Mesendoderm (in vitro differentiated cells): ENCODE measurements around the gene MORN4.

Source experiments
- DNase-seq: peaks from one replicate; pipeline ENCODE4 v3.0.0; 2013
- H2AK5ac ChIP-seq: 2 replicates; pipeline ENCODE4 v1.6.1; 2013; ENCODE audit warnings: low read length, inconsistent platforms
- H2BK120ac ChIP-seq: 2 replicates; pipeline ENCODE4 v1.6.1; 2013; ENCODE audit warnings: low read depth, mild to moderate bottlenecking, low read length, moderate library complexity, mixed read lengths
- H2BK15ac ChIP-seq: replicated peaks from 2 replicates; pipeline ENCODE4 v1.6.1; 2013; ENCODE audit warnings: low read depth, mild to moderate bottlenecking, moderate library complexity
- H2BK5ac ChIP-seq: 2 replicates; pipeline ENCODE4 v1.6.1; 2013; ENCODE audit warnings: low read length, inconsistent platforms
- H3K18ac ChIP-seq: 2 replicates; pipeline ENCODE4 v1.6.1; 2013; ENCODE audit warnings: mild to moderate bottlenecking, low read length, mixed read lengths
- H3K23ac ChIP-seq: one replicate; pipeline ENCODE4 v1.6.1; 2013; ENCODE audit warnings: low read length
- H3K27ac ChIP-seq: 2 replicates; pipeline ENCODE4 v1.5.1; 2013; ENCODE audit warnings: low read depth, mild to moderate bottlenecking, inconsistent platforms, low read length, moderate library complexity
- H3K27me3 ChIP-seq: 2 replicates; pipeline ENCODE4 v1.6.1; 2013; ENCODE audit warnings: low read length, control low read depth, mild to moderate bottlenecking, inconsistent platforms; ENCODE audit not compliant: insufficient read depth, poor library complexity
- H3K36me3 ChIP-seq: 2 replicates; pipeline ENCODE4 v1.6.1; 2013; ENCODE audit warnings: low read length, inconsistent platforms; ENCODE audit not compliant: control insufficient read depth, insufficient read depth
- H3K4ac ChIP-seq: one replicate; pipeline ENCODE4 v1.6.1; 2013; ENCODE audit warnings: low read depth, mild to moderate bottlenecking, low read length, moderate library complexity
- H3K4me1 ChIP-seq: 2 replicates; pipeline ENCODE4 v1.6.1; 2013; ENCODE audit warnings: low read depth, low read length, inconsistent platforms; ENCODE audit not compliant: control insufficient read depth
- H3K4me2 ChIP-seq: 2 replicates; pipeline ENCODE4 v1.6.1; 2013; ENCODE audit warnings: low read length
- H3K4me3 ChIP-seq: 2 replicates; pipeline ENCODE4 v1.5.1; 2013; ENCODE audit warnings: mild to moderate bottlenecking, low read length
- H3K56ac ChIP-seq: one replicate; pipeline ENCODE4 v1.6.1; 2013; ENCODE audit warnings: low read length
- H3K79me1 ChIP-seq: 2 replicates; pipeline ENCODE4 v1.6.1; 2013; ENCODE audit warnings: low read length, inconsistent platforms
- H3K79me2 ChIP-seq: 2 replicates; pipeline ENCODE4 v1.6.1; 2013; ENCODE audit warnings: mild to moderate bottlenecking, low read length; ENCODE audit not compliant: control insufficient read depth, insufficient read depth
- H3K9ac ChIP-seq: 2 replicates; pipeline ENCODE4 v1.6.1; 2013; ENCODE audit warnings: low read length, inconsistent platforms
- H4K5ac ChIP-seq: one replicate; pipeline ENCODE4 v1.6.1; 2013; ENCODE audit warnings: low read length
- H4K8ac ChIP-seq: one replicate; pipeline ENCODE4 v1.6.1; 2013; ENCODE audit warnings: low read depth, mild to moderate bottlenecking, control low read depth, low read length, moderate library complexity
- WGBS: extraction: QIAGEN DNeasy Blood & Tissue Kit; methylation state at CpG from one replicate; pipeline ENCODE4 v1.1.7; 2013; ENCODE audit warnings: low lambda C conversion rate, missing lambda C conversion rate; ENCODE audit not compliant: insufficient coverage; ENCODE audit errors: extremely low coverage; 5-methylcytosine and 5-hydroxymethylcytosine counted together

Gene MORN4

GRCh38 chr10:97573672-97574071 is 59.6 kb downstream of the MORN4 start:
- no peaks in the 10 kb centered on the region for H3K4me1 ChIP-seq
- H3K27ac ChIP-seq = no peak overlapping the region
- no peak overlapping the region for H2AK5ac ChIP-seq
- H3K79me1 ChIP-seq = no peaks in the 10 kb centered on the region
- WGBS = no CpG with 5 or more reads among the region's 2 CpGs
- no peak overlapping the region for H3K4ac ChIP-seq
- no peak overlapping the region for H3K4me3 ChIP-seq
- H3K56ac ChIP-seq = no peak overlapping the region
- no peaks in the 10 kb centered on the region for H3K36me3 ChIP-seq
- DNase-seq = no peak
- no peak overlapping the region for H3K18ac ChIP-seq
- no peak overlapping the region for H4K8ac ChIP-seq
- no peaks in the 10 kb centered on the region for H3K79me2 ChIP-seq
- no peaks in the 10 kb centered on the region for H3K27me3 ChIP-seq
- no peak overlapping the region for H3K23ac ChIP-seq
- H2BK120ac ChIP-seq = no peak overlapping the region
- no peak overlapping the region for H4K5ac ChIP-seq
- H2BK15ac ChIP-seq = no peak overlapping the region
- no peak overlapping the region for H2BK5ac ChIP-seq
- H3K9ac ChIP-seq = no peak overlapping the region
- no peak overlapping the region for H3K4me2 ChIP-seq

- no peak overlapping the region for H4K8ac ChIP-seq
- no peak overlapping the region for H3K56ac ChIP-seq
- H2AK5ac ChIP-seq = no peak overlapping the region
- H3K4me3 ChIP-seq = no peak overlapping the region
- H3K23ac ChIP-seq = no peak overlapping the region
- DNase-seq = no peak
- H3K4ac ChIP-seq = no peak overlapping the region
- WGBS = no CpG with 5 or more reads among the region's 2 CpGs
- no peaks in the 10 kb centered on the region for H3K36me3 ChIP-seq
- H3K18ac ChIP-seq = no peak overlapping the region
- no peaks in the 10 kb centered on the region for H3K4me1 ChIP-seq
- H2BK120ac ChIP-seq = no peak overlapping the region
- no peak overlapping the region for H3K9ac ChIP-seq
- no peak overlapping the region for H2BK5ac ChIP-seq
- H2BK15ac ChIP-seq = no peak overlapping the region
- H3K27ac ChIP-seq = no peak overlapping the region
- no peaks in the 10 kb centered on the region for H3K79me2 ChIP-seq
- H4K5ac ChIP-seq = no peak overlapping the region
- H3K79me1 ChIP-seq = no peaks in the 10 kb centered on the region
- no peak overlapping the region for H3K4me2 ChIP-seq
- no peaks in the 10 kb centered on the region for H3K27me3 ChIP-seq
These were observed 60.3 kb downstream of the MORN4 start for GRCh38 chr10:97573021-97573420.

GRCh38 chr10:97572214-97572989 is 60.9 kb downstream of the MORN4 start, which contains the start of gene ANKRD2:
Gene ANKRD2, plus strand, starts transcription at chr10:97572779. Its CDS starts 10 bp downstream, at chr10:97572789.
- Histone ChIP-seq H2AK5ac (no peak within 1 kb of the TSS), H2BK120ac (no peak within 1 kb of the TSS), H3K4me2 (no peak within 1 kb of the TSS), H3K27ac (no peak within 1 kb of the TSS), H2BK15ac (no peak within 1 kb of the TSS), H3K4me1 (no peaks in the 10 kb centered on the region), H3K79me1 (no peaks in the 10 kb centered on the region), H3K79me2 (no peaks in the 10 kb centered on the region), H4K5ac (no peak within 1 kb of the TSS), H3K56ac (no peak within 1 kb of the TSS), H3K9ac (no peak within 1 kb of the TSS), H4K8ac (no peak within 1 kb of the TSS), H3K4ac (no peak within 1 kb of the TSS), H3K36me3 (no peaks in the 10 kb centered on the region), H3K27me3 (no peaks in the 10 kb centered on the region), H2BK5ac (no peak within 1 kb of the TSS), H3K4me3 (no peak within 1 kb of the TSS), H3K23ac (peak within 1 kb of the TSS; percentile 11), H3K18ac (no peak within 1 kb of the TSS)
- WGBS = no CpG with 5 or more reads among the region's 16 CpGs
- DNase-seq = peak; percentile 91

- Histone ChIP-seq H3K27me3 (no peaks in the 10 kb centered on the region), H3K4me3 (no peak overlapping the region), H3K4ac (no peak overlapping the region), H3K79me1 (no peaks in the 10 kb centered on the region), H3K23ac (peak overlapping the region; percentile 11), H4K5ac (no peak overlapping the region), H3K79me2 (no peaks in the 10 kb centered on the region), H3K9ac (no peak overlapping the region), H2BK120ac (no peak overlapping the region), H2AK5ac (no peak overlapping the region), H2BK5ac (no peak overlapping the region), H2BK15ac (no peak overlapping the region), H4K8ac (no peak overlapping the region), H3K36me3 (no peaks in the 10 kb centered on the region), H3K18ac (no peak overlapping the region), H3K27ac (no peak overlapping the region), H3K4me1 (no peaks in the 10 kb centered on the region), H3K4me2 (no peak overlapping the region), H3K56ac (no peak overlapping the region)
- WGBS = no CpG with 5 or more reads among the region's 3 CpGs
- DNase-seq = no peak
These were observed 61.7 kb downstream of the MORN4 start for GRCh38 chr10:97571622-97572021.

- no peak overlapping the region for H2BK5ac ChIP-seq
- no peak overlapping the region for H3K27ac ChIP-seq
- H3K79me2 ChIP-seq = no peaks in the 10 kb centered on the region
- no peak overlapping the region for H3K4me3 ChIP-seq
- H2BK15ac ChIP-seq = no peak overlapping the region
- no peak overlapping the region for H4K5ac ChIP-seq
- no peak overlapping the region for H3K4ac ChIP-seq
- no peaks in the 10 kb centered on the region for H3K36me3 ChIP-seq
- no peaks in the 10 kb centered on the region for H3K4me1 ChIP-seq
- H3K9ac ChIP-seq = no peak overlapping the region
- no peaks in the 10 kb centered on the region for H3K79me1 ChIP-seq
- no peak overlapping the region for H2AK5ac ChIP-seq
- no peaks in the 10 kb centered on the region for H3K27me3 ChIP-seq
- DNase-seq = no peak
- no CpG with 5 or more reads among the region's 5 CpGs for WGBS
- H3K4me2 ChIP-seq = no peak overlapping the region
- H2BK120ac ChIP-seq = no peak overlapping the region
- no peak overlapping the region for H3K23ac ChIP-seq
- no peak overlapping the region for H4K8ac ChIP-seq
- no peak overlapping the region for H3K18ac ChIP-seq
- H3K56ac ChIP-seq = no peak overlapping the region
These were observed 62.4 kb downstream of the MORN4 start for GRCh38 chr10:97570789-97571471.
